GM12801 (cell line): ENCODE results near the gene SLC38A10.

Experiments
- CTCF ChIP-seq: IDR thresholded peaks from one replicate; pipeline ENCODE4 v1.5.1; 2011; ENCODE audit warnings: control low read depth; ENCODE audit not compliant: insufficient read length; ENCODE audit errors: extremely low read depth

Gene SLC38A10

GRCh38 chr17:81313776-81314397 is 18.8 kb upstream of the SLC38A10 start:
- TF ChIP-seq CTCF, result no peak

- no peak for TF ChIP-seq CTCF
Measured at GRCh38 chr17:81312624-81313325, 17.7 kb upstream of the SLC38A10 start.

- no peak for TF ChIP-seq CTCF
Measured at GRCh38 chr17:81311946-81312345, 16.8 kb upstream of the SLC38A10 start.

GRCh38 chr17:81310949-81311550 is 15.9 kb upstream of the SLC38A10 start:
- TF ChIP-seq CTCF, result no peak

- no peak for TF ChIP-seq CTCF
Measured at GRCh38 chr17:81309859-81310839, 15.0 kb upstream of the SLC38A10 start.

GRCh38 chr17:81309140-81309858 is 14.2 kb upstream of the SLC38A10 start:
- no peak for TF ChIP-seq CTCF
